NT2/D1 (cell line): Measurements from ENCODE around the gene AURKAIP1.

Source experiments
- SUZ12 ChIP-seq: IDR thresholded peaks from 2 replicates; pipeline ENCODE4 v1.6.1; 2011; ENCODE audit not compliant: insufficient read length, insufficient read depth; ENCODE audit errors: extremely low read depth
- ZNF274 ChIP-seq: IDR thresholded peaks from 2 replicates; pipeline ENCODE4 v1.6.1; 2011; ENCODE audit warnings: mild to moderate bottlenecking, low read depth, low read length

DNA sequence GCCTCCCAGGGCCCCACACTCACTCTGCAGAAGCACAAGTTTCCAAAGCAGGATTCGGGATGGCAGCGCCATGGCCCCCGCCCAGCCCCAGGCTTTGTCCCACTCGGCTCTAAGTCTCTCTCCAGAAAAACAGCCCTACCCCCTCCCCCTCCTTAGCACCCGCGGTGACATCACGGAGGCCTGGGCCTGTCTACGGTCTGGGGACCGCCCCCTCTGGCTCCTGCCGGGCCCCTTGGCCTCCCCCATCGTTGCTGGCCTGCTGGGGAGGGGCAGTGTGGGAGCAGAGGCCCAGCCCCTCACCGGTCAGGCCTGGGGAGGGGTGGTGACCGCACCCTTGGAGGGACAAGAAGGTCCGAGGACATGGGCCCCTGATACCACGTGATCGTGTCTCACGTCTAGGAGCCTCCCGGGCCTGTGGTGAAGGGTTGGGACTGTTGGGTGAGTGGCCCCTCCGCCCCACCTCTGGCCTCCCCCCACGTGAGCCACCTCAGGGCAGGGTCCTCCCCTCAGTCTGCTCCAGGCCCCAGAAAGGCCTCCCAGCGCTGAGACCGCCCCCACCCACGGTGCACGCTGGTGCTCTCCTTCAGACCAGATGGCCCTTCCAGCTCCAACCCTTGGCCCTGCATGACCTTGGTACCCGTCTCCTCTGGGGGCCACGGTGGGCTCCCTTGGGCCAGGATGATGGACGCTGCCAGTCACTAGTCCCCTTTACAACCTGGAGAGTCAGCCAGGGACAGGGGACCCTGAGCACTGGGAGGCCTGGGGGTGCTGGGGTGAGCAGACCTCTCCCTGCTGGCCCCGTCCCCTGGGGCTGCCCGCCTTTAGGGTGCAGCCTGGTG lies 16.4 kb downstream of the AURKAIP1 start, which contains the start of gene MXRA8:
- TF ChIP-seq ZNF274 (no peak), SUZ12 (no peak)
